Caco-2 (cell line): Measurements from ENCODE around the gene ATP5ME. TPM values are rescaled to one million over a fixed set of nuclear protein-coding genes. Genes with fewer than 3 reads are reported as not detected.

Experiments
- BruUV-seq: library from RNA; stranded (reverse); fragments of 400-500 nt; replicated peaks from 2 replicates; lab custom pipeline; 2021; lab: Mats Ljungman, UMichigan
- CTCF ChIA-PET: fragments of 300-600 bp; sonication (Branson Sonifier 250); formaldehyde crosslinking; loops from one replicate; lab custom pipeline; 2022; ENCODE audit warnings: antibody characterized with exemption; lab: Charles Lee
- POLR2A ChIA-PET: fragments of 300-600 bp; sonication (Branson Sonifier 250); formaldehyde crosslinking; loops from one replicate; lab custom pipeline; 2022; ENCODE audit warnings: antibody characterized with exemption; lab: Charles Lee
- DNase-seq, 2 experiments: peaks; one replicate each; pipeline versions ENCODE4 v3.0.0 to v3.0.0-alpha.2; 2020 to 2022
- H3K27me3 ChIP-seq: replicated peaks from 2 replicates; pipeline ENCODE4 v1.6.0; 2011; ENCODE audit warnings: low read length; ENCODE audit not compliant: control insufficient read depth, insufficient read depth
- H3K36me3 ChIP-seq: 2 replicates; pipeline ENCODE4 v1.5.1; 2011; ENCODE audit warnings: low read length; ENCODE audit not compliant: control insufficient read depth, insufficient read depth
- H3K4me1 ChIP-seq: fragments of 250-450 bp; sonication (Bioruptor Pico); 2 replicates; pipeline ENCODE4 v1.5.1; 2020; ENCODE audit warnings: mild to moderate bottlenecking
- H3K4me3 ChIP-seq: 2 replicates; pipeline ENCODE4 v1.5.1; 2011; ENCODE audit warnings: low read depth, mild to moderate bottlenecking, control low read depth, low read length
- H3K9me3 ChIP-seq: fragments of 250-450 bp; sonication (Bioruptor Pico); 2 replicates; pipeline ENCODE4 v1.5.1; 2020; ENCODE audit warnings: mild to moderate bottlenecking, moderate library complexity
- H3K27ac Mint-ChIP-seq: one replicate; pipeline ENCODE4 v1.8.0; 2022; ENCODE audit warnings: mixed read lengths; ENCODE audit not compliant: unreplicated experiment
- H3K27me3 Mint-ChIP-seq: one replicate; pipeline ENCODE4 v1.8.0; 2022; ENCODE audit warnings: mixed read lengths; ENCODE audit not compliant: insufficient read depth, unreplicated experiment
- H3K36me3 Mint-ChIP-seq: one replicate; pipeline ENCODE4 v1.8.0; 2022; ENCODE audit warnings: mild to moderate bottlenecking, mixed read lengths; ENCODE audit not compliant: insufficient read depth, unreplicated experiment
- H3K4me1 Mint-ChIP-seq: one replicate; pipeline ENCODE4 v1.8.0; 2022; ENCODE audit warnings: low read depth, mixed read lengths; ENCODE audit not compliant: unreplicated experiment
- H3K4me3 Mint-ChIP-seq: one replicate; pipeline ENCODE4 v1.8.0; 2022; ENCODE audit warnings: mild to moderate bottlenecking, moderate library complexity, mixed read lengths; ENCODE audit not compliant: unreplicated experiment
- H3K9me3 Mint-ChIP-seq: one replicate; pipeline ENCODE4 v1.8.0; 2022; ENCODE audit warnings: mixed read lengths; ENCODE audit not compliant: unreplicated experiment
- CTCF ChIP-seq, 2 experiments: fragments of 200-600 bp in 1 of 2; IDR thresholded peaks; 1 replicate in 1 of 2; 2 replicates in 1 of 2; pipeline versions ENCODE4 v1.5.1 to v1.8.0; 2011 to 2022; ENCODE audit warnings: antibody characterized with exemption in 1 of 2, control low read depth in 1 of 2, inconsistent platforms in 1 of 2, low read depth in 1 of 2, low read length in 1 of 2, mild to moderate bottlenecking in 1 of 2, moderate library complexity in 1 of 2; ENCODE audit not compliant: insufficient read depth in 1 of 2, severe bottlenecking in 1 of 2, unreplicated experiment in 1 of 2
- intact Hi-C: fragments of 100-400 bp; cut with micrococcal nuclease; formaldehyde crosslinking; loops from one replicate; pipeline ENCODE4 v1.10.0; 2022; ENCODE audit not compliant: unreplicated experiment
- total RNA-seq: library from RNA; stranded (reverse); gene quantifications from 2 replicates; pipeline ENCODE4 v1.2.3, GENCODE V29; 2022

The ATP5ME gene
- total RNA-seq, 1 experiment from 2014 or later: 244 TPM

GRCh38 chr4:682490-683172 is 8.6 kb upstream of the ATP5ME start:
- intact Hi-C loops: no loop called here
- Histone ChIP-seq H3K27me3 (no peaks in the 10 kb centered on the region), H3K4me3 (peak overlapping the region; percentile 61), H3K9me3 (no peaks in the 10 kb centered on the region), H3K4me1 (peaks cover 19% of the 10 kb centered on the region), H3K36me3 (no peaks in the 10 kb centered on the region)
- Mint-ChIP-seq H3K4me3 (peak overlapping the region; percentile 75), H3K9me3 (no peaks in the 10 kb centered on the region), H3K4me1 (peaks cover 3% of the 10 kb centered on the region), H3K36me3 (peaks cover 8% of the 10 kb centered on the region), H3K27ac (no peak overlapping the region), H3K27me3 (no peaks in the 10 kb centered on the region)
- CTCF ChIA-PET: no interaction called here
- POLR2A ChIA-PET: no interaction called here
- BruUV-seq: no TSS peak
- TF ChIP-seq CTCF (IDR thresholded peaks at IDR 0.05; ENCODE audit: insufficient read depth in 1 of 2, low read depth in 1 of 2, low read length in 1 of 2, severe bottlenecking in 1 of 2, unreplicated experiment in 1 of 2): no peak
- DNase-seq: no peak

DNA sequence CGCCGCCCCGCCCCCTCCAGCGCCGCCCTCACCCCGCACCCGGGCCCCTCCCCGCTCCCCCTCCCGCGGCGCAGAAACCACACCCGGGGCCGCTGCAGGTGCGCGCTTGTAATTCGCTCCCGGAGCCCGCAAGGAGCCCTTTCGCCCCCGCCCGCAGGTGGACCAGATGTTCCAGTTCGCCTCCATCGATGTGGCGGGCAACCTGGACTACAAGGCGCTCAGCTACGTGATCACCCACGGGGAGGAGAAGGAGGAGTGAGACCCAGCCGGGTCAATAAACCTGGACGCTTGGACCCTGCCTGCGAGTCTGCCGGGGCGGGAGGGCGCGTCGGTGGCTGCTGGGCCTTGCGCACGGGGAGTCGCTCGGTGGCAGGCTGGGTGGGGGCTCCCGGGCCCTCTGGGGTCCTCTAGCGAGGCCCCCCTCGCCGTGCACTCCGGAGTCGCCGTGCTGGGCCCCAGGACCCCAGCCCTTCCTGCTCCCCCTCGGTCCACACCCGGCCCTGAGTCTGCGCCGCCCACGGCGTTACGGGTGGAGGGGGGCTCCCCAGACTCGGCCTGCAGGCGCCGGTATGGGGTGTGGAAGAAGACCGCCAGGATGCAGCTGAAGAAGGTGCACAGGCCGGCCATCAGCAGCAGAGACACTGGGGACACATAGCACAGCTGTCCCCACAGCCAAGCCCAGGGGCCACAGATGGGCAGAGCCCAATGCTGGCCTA is 7.8 kb upstream of the ATP5ME start:
- Histone ChIP-seq H3K4me3 (peak overlapping the region; percentile 61), H3K36me3 (no peaks in the 10 kb centered on the region), H3K4me1 (peaks cover 12% of the 10 kb centered on the region), H3K27me3 (no peaks in the 10 kb centered on the region), H3K9me3 (no peaks in the 10 kb centered on the region)
- Mint-ChIP-seq H3K4me1 (no peaks in the 10 kb centered on the region), H3K36me3 (peaks cover 11% of the 10 kb centered on the region), H3K4me3 (peak overlapping the region; percentile 75), H3K27me3 (no peaks in the 10 kb centered on the region), H3K27ac (peak overlapping the region; percentile 70), H3K9me3 (no peaks in the 10 kb centered on the region)
- CTCF ChIA-PET: no interaction called here
- DNase-seq: peak; percentile 84
- POLR2A ChIA-PET: no interaction called here
- BruUV-seq: no TSS peak
- intact Hi-C loops: no loop called here
- TF ChIP-seq CTCF (IDR thresholded peaks at IDR 0.05; ENCODE audit: insufficient read depth in 1 of 2, low read depth in 1 of 2, low read length in 1 of 2, severe bottlenecking in 1 of 2, unreplicated experiment in 1 of 2): no peak

DNA sequence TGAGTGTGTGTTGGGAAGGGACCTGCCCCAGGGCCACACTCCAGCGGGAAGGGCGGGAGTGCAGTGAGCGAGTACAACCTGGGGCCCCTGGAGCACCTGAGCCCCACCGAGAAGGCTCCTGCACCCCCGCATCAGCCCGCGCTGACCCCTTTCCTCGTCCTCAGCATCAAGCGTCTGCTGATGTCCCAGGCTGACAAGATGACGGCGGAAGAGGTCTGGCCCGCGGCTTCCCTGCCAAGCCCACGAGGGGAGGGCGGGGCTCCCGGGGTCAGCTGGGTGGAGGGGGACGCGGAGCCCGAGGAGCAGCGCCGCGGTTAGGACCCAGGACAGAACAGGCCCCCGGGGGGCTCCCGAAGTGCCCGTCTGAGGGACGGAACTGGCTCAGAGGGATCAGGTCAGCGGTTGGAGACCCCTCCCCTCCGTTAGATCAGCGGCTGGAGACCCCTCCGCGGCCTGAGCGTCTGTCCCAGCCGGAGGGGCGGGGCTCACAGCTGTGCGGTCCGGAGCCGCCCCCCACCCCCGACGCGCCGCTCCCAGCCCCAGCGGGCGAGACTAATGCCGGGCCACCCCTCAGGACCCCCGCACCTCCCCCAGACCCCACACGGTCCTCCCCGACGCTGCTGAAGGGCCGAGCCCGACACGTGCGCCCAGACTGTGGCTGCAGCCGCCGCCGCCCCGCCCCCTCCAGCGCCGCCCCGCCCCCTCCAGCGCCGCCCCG is 7.0 kb upstream of the ATP5ME start:
- Histone ChIP-seq H3K27me3 (no peaks in the 10 kb centered on the region), H3K4me3 (peak overlapping the region; percentile 56), H3K9me3 (no peaks in the 10 kb centered on the region), H3K36me3 (no peaks in the 10 kb centered on the region), H3K4me1 (peaks cover 10% of the 10 kb centered on the region; the same call in 1 of the 2 replicates)
- peak; percentile 69 to 71 for DNase-seq
- ChIA-PET POLR2A (no interaction called here), CTCF (no interaction called here)
- TF ChIP-seq CTCF (IDR thresholded peaks at IDR 0.05; ENCODE audit: insufficient read depth in 1 of 2, low read depth in 1 of 2, low read length in 1 of 2, severe bottlenecking in 1 of 2, unreplicated experiment in 1 of 2): no peak
- Mint-ChIP-seq H3K9me3 (no peaks in the 10 kb centered on the region), H3K27me3 (no peaks in the 10 kb centered on the region), H3K36me3 (peaks cover 11% of the 10 kb centered on the region), H3K4me1 (no peaks in the 10 kb centered on the region), H3K4me3 (peak overlapping the region; percentile 75), H3K27ac (peak overlapping the region; percentile 70)
- intact Hi-C loops: no loop called here
- BruUV-seq: no TSS peak
